VCaP (cell line): Measurements from ENCODE around the gene SFT2D1.
"Not testable (repeated sequence)": the region's sequence is repeated elsewhere in the genome, so short reads cannot be mapped to it uniquely, and the experiment has no call there.

Source experiments
- H3K27ac ChIP-seq: fragments of 450-650 bp; 2 replicates; pipeline ENCODE4 v1.5.1; 2017
- CTCF ChIP-seq: fragments of 450-650 bp; conservative IDR thresholded peaks from 2 replicates; pipeline ENCODE4 v1.5.1; 2017; ENCODE audit warnings: mild to moderate bottlenecking, moderate library complexity

The SFT2D1 gene

GRCh38 chr6:166351715-166352285 is 9.5 kb upstream of the SFT2D1 start:
- H3K27ac ChIP-seq: peak overlapping the region; percentile 61
- TF ChIP-seq CTCF: no peak

GRCh38 chr6:166348305-166348949 is 6.1 kb upstream of the SFT2D1 start:
- no peak overlapping the region for H3K27ac ChIP-seq
- no peak for TF ChIP-seq CTCF

- H3K27ac ChIP-seq: no peak overlapping the region
- no peak for TF ChIP-seq CTCF
Observed at GRCh38 chr6:166346965-166347364, 4.6 kb upstream of the SFT2D1 start.

GRCh38 chr6:166346449-166346848 is 4.1 kb upstream of the SFT2D1 start:
- no peak for TF ChIP-seq CTCF
- no peak overlapping the region for H3K27ac ChIP-seq

- H3K27ac ChIP-seq: not testable (repeated sequence)
Observed at GRCh38 chr6:166345672-166346071, 3.3 kb upstream of the SFT2D1 start.

- not testable (repeated sequence) for H3K27ac ChIP-seq
Observed at GRCh38 chr6:166344921-166345320, 2.6 kb upstream of the SFT2D1 start.

GRCh38 chr6:166344240-166344639 is 1.9 kb upstream of the SFT2D1 start:
- no peak for TF ChIP-seq CTCF

GRCh38 chr6:166343150-166343487 is 774 bp upstream of the SFT2D1 start:
- no peak for TF ChIP-seq CTCF

More at GRCh38 chr6:166344240-166344639, 1.9 kb upstream of the SFT2D1 start:
- no peak overlapping the region for H3K27ac ChIP-seq

GRCh38 chr6:166341977-166342348 is 382 bp downstream of the SFT2D1 start:
- H3K27ac ChIP-seq: peak overlapping the region; percentile 88
- TF ChIP-seq CTCF: no peak

More at GRCh38 chr6:166343150-166343487, 774 bp upstream of the SFT2D1 start:
- peak overlapping the region; percentile 88 for H3K27ac ChIP-seq
